GM21423 (cell line): ENCODE measurements around the gene ST3GAL3.

Experiments
- ATAC-seq: cut with Tn5 transposase; IDR thresholded peaks from one replicate; pipeline ENCODE4 v1.9.1; 2021; ENCODE audit warnings: mild to moderate bottlenecking, moderate library complexity; ENCODE audit not compliant: unreplicated experiment

The ST3GAL3 gene

GRCh38 chr1:43904660-43905551 is 197.6 kb downstream of the ST3GAL3 start:
- ATAC-seq: no peak

- ATAC-seq: no peak
Measured at GRCh38 chr1:43908226-43908625, 200.9 kb downstream of the ST3GAL3 start.

GRCh38 chr1:43908858-43909257 is 201.5 kb downstream of the ST3GAL3 start:
- no peak for ATAC-seq

GRCh38 chr1:43910343-43910742 is 203.0 kb downstream of the ST3GAL3 start:
- ATAC-seq: no peak

GRCh38 chr1:43912607-43913006 is 205.3 kb downstream of the ST3GAL3 start:
- no peak for ATAC-seq

- ATAC-seq: no peak
Measured at GRCh38 chr1:43913051-43913501, 205.7 kb downstream of the ST3GAL3 start.

GRCh38 chr1:43913666-43914360 is 206.5 kb downstream of the ST3GAL3 start:
- no peak for ATAC-seq

GRCh38 chr1:43914576-43915525 is 207.5 kb downstream of the ST3GAL3 start:
- no peak for ATAC-seq

GRCh38 chr1:43919906-43920305 is 212.6 kb downstream of the ST3GAL3 start:
- no peak for ATAC-seq

GRCh38 chr1:43921022-43921421 is 213.7 kb downstream of the ST3GAL3 start:
- no peak for ATAC-seq

- ATAC-seq: no peak
Measured at GRCh38 chr1:43924516-43924915, 217.2 kb downstream of the ST3GAL3 start.

- ATAC-seq: no peak
Measured at GRCh38 chr1:43925846-43926245, 218.5 kb downstream of the ST3GAL3 start.

- ATAC-seq: no peak
Measured at GRCh38 chr1:43930168-43930948, 223.0 kb downstream of the ST3GAL3 start.

GRCh38 chr1:43930949-43931275 is 223.6 kb downstream of the ST3GAL3 start:
- ATAC-seq: no peak

- no peak for ATAC-seq
Measured at GRCh38 chr1:43931711-43932660, 224.7 kb downstream of the ST3GAL3 start.

GRCh38 chr1:43932786-43933385 is 225.6 kb downstream of the ST3GAL3 start:
- ATAC-seq: no peak

- ATAC-seq: no peak
Measured at GRCh38 chr1:43933386-43934100, 226.2 kb downstream of the ST3GAL3 start, which contains the start of gene ARTN. Gene ARTN, plus strand, starts transcription at chr1:43933801. Its CDS starts 1,856 bp downstream, at chr1:43935657.
